GM19438 (cell line): ENCODE data around the gene INPP5A.
"Not testable (repeated sequence)": the region's sequence is repeated elsewhere in the genome, so short reads cannot be mapped to it uniquely, and the experiment has no call there.

Experiments
- ATAC-seq: cut with Tn5 transposase; IDR thresholded peaks from one replicate; pipeline ENCODE4 v1.9.1; 2021; ENCODE audit warnings: low read depth; ENCODE audit not compliant: unreplicated experiment

Gene INPP5A

DNA sequence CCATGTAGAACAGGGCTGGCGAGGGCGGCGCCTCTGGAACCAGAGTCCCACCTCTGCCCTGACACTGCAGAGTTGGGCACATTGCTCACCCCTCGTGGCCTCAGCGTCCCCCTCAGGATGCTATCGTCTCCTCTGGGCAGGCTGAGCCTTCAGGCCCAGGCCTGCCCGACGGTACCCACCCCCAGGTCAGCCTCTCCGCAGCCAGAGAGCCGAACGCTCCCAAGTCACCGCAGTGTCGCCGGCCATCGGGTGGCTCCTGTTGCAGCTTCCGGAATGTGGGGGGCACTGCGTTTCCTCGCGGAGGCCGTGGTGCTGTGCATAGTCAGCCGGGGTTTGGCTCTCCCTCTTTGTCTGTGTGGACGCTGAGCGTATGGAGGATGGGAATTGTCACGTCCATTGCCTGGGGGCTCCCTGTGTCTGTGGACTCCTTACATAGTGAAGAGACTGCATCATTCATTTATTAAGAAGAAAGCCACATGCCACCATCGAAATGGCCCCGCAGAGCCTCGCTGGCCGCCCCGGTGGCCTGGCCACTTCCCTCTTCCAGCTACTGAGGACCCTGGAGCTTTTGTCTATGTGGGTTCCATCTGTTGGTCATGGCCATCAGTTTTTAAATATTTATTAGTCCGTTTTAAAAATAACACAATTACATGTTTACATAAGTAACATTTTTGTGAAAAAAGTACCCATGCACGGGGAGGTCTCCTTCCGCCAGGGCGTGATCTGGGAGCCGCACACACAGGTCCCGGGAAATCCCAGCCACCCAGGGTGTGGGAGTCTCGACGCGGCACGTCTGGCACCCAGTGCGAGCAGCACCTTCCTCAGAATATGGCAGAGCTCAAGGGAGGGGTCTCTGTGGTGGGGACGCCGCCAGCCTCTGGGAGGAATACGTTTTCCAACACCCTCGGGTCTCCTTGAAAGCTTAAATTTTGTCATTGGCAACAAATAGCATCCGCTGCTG is 232.8 kb downstream of the INPP5A start:
- ATAC-seq: no peak

DNA sequence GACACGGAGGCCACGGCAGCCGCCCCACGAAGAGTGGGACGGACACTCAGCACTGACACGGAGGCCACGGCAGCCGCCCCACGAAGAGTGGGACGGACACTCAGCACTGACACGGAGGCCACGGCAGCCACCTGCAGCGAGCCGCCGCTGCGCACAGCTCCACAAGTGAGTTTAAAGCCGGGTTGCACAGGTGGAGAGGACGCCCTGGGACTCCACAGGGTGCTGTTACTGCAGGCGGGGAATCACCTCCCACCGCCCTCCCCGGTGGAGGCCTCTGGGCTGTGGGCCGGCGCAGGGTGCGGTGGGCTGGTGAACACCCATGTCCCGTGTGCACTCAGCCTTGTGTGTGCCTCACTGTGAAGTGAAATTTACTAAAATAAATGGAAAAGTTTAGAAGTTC is 235.2 kb downstream of the INPP5A start:
- ATAC-seq: not testable (repeated sequence)

DNA sequence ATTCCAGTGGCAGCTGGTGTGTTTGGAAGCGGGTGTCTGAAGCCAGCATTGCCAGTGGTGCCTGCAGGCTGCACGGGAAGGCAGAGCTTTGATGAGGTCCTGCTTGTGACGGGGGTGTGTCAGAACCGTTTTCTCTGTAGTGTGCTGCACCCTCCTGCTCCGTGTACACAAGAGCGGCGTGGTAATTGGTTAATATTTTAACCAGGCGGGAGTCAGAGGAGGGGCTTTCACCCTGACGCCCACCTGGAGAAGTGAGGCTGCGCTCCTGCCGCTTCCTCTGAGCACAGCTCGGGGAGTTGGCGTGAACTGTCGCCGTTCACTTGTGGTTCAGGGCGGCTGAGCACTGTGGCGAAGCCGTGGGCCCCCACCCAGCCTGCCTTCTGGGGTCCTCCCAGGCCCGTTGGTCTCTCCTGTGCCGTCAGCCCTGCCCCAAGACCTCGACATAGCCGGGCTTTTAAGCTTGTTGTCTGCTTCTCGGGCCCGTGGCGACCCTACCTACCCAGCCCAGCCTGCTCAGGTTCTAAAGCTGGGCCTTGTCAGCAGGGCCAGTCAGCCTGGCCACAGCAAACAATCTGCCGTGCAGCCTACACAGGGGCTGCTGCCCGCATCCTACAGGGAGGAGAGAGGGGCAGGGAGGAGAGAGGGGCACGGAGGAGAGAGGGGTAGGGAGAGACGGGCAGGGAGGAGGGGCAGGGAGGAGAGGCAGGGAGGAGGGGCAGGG is 236.8 kb downstream of the INPP5A start:
- ATAC-seq: no peak

DNA sequence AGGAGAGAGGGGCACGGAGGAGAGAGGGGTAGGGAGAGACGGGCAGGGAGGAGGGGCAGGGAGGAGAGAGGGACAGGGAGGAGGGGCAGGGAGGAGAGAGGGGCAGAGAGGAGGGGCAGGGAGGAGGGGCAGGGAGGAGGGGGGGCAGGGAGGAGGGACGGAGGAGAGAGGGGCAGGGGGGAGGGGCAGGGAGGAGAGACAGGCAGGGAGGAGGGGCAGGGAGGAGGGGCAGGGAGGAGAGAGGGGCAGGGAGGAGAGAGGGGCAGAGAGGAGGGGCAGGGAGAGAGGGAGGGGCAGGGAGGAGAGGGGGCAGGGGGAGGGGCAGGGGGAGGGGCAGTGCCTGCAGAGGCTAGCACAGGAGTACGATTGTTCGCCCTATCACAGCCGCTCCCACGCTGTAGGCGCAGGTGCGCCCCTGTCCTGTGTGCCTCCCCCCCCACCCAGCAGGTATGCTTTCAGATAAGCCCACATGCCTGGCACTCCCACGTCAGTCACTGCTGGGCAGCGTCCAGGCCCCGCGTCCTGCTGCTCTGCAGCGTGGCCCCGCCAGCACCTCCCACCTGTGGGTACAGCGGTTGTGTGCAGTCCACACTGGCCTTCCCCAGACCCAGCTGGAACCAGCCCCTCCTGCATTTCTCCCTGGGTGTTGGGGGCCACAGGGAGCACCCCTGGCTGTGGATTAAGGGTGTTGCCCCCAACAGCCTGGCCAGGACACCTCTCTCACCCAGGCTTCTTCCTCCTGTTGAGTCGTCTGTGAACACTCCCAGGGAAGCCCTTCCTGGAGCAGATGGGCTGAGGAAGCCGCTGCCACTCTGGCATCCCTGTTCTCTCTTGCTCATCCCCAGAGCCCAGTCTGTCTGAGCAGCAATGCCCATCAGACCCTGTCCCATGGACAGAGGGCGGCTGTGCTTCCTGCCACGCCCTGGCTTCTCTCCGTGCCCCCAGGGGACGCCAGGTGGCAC is 237.6 kb downstream of the INPP5A start:
- ATAC-seq: no peak

DNA sequence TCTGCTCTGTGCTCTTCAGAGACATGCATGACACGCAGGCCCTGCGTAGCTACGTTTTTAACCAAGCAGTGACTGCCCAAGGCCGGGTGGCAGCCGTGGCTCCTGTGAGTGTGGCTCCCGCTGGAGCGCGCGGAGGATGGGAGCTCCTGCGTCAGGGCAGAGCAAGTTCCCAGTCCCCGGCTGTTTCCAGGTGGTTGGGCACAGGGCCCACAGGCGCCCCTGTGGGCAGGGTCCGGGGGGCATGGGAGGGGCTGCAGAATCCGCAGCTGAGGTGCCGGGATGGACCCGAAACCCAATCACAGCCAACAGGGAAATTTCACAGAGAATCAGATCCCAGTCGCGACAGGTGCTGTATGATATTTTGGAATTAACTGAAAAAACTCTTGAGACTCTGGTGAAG is 238.6 kb downstream of the INPP5A start:
- no peak for ATAC-seq

DNA sequence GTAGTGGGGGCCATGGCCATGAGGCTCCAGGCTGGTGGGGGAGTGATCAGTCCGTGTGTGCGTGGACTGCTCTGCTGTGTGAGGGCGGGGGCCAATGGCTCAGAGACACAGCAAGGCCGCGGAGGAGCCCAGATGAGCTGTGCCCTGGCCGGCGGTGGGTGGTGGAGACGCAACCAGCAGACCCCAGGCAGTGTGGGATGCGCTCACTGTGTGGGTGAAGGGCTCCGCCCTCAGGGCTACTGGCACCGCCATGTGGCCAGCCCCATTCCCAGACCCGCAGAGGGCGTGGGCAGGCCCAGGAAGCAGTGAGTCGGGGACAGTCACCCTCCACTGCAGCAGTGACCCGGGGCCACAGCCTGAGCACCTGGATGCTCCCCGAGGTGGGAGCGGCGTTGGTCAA is 239.2 kb downstream of the INPP5A start:
- ATAC-seq: no peak

DNA sequence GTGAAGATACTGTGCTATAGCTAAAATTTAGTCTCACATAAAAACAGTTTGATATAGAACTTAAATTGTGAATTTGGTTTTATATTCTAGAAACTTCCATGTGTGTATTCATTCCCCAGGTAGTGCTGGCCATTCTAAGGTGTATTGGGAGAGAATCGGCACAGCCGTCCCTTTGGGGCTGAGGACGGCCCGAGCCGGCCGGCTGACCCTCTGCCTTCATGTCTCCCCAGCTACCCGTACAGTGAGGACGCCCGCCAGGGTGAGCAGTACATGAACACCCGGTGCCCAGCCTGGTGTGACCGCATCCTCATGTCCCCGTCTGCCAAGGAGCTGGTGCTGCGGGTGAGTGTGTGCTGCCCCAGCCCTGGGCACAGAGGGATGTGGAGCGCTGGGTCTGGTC is 239.9 kb downstream of the INPP5A start:
- ATAC-seq: no peak

DNA sequence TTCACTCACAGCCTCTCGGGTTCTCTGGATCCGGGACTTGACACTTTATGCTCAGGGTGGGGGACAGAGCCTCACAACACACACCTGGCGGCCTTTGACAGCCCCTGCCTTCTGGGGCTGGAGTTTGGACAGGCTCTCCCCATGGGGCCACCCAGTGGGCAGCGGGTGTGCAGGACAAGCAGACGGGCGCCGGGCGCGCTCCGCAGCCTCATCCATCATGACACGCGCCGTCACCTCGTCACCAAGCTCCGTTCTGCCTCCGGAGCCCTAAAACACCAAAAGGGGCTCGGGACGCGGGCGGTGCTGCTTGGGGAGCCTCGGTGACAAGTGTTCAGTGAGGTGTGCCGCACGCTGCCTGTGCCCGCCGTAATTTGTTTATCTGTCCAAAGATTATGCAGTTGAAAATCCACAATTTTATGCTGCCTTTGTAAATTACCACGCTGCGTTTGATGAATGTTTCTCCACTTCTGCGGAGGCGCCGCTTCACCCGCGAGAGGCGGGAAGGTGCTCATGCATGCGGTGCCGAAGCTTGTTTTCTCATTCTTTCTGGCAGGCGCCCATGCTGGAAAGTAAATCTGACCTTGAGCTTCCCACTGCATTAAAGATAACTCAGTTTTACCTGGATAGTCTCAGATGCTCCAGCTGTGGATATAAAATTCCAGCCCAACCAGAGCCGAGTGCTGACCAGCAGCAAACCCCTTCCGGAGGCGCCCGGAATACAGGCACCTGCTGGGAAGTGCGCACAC is 242.1 kb downstream of the INPP5A start:
- no peak for ATAC-seq

DNA sequence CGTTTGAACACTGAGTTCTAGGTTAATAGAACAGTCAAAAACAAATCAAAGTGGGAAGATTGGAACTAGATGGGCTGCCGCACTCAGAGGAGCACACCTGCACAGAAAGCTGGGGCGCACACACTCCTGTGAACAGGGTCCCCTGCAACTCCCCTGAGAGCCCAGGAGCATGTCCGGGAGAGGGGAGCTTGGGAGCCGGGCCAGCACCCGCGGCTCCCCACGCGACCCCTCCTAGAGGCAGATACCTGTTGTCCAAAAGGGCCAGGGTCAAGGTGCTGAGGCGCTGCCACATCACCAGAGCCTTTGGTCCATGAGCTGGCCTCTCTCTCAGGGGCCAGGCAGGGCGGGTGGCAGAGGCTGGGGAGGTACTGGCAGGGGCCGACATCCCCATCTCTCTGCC is 242.8 kb downstream of the INPP5A start:
- no peak for ATAC-seq

DNA sequence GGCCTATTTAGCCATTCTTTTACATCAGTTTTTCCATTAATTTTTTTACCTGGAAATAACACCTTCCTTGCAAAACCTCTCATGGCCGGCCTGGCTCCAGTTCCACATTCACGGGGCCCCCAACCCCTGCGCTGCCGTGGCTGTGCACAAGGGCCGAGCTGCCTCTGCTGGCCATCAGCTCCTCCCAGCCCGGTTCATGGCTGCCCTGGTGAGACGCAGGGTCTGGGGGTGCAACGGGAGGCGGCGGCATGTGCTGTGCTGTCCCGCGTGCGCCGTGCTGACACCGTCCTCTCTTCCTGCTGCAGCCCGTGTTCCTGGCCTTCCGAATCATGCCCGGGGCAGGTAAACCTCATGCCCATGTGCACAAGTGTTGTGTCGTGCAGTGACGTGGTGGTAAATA is 244.0 kb downstream of the INPP5A start:
- no peak for ATAC-seq

DNA sequence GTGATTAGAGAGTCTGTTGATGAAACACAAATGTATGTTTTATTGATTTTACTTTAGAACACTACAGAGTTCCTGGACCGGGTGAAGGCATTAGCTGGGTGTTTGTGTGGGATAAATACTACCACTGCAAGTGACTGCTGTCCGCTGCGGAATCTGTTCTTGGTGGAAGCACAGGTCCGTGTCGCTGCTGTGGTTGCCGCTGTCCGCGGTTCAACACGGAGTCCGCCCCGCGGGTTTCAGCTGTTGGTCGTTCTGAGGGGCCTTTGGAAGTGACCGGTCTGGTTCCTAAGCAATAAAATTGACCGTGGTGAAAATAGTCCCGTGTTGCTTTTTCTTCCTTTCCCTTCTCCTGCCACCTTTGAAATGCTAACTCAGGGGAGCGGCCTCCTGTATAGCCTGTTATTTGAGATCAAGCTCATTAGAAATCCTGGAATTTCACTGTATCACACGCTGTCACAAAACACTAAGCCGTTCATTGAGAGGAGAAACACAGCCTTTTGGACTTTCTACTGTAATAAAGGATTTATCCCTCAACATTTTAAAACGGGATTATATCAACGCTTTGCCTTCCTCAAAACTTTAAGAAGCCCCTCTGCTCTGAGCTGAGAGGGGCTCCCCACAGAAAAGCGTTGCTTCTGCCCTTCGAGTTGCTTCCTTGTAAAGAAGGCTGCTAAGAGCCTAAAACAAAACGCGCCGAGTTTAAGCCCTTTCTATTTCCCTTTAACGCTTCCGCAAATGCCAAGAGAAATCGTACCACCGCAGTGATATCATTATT is 245.8 kb downstream of the INPP5A start:
- no peak for ATAC-seq

DNA sequence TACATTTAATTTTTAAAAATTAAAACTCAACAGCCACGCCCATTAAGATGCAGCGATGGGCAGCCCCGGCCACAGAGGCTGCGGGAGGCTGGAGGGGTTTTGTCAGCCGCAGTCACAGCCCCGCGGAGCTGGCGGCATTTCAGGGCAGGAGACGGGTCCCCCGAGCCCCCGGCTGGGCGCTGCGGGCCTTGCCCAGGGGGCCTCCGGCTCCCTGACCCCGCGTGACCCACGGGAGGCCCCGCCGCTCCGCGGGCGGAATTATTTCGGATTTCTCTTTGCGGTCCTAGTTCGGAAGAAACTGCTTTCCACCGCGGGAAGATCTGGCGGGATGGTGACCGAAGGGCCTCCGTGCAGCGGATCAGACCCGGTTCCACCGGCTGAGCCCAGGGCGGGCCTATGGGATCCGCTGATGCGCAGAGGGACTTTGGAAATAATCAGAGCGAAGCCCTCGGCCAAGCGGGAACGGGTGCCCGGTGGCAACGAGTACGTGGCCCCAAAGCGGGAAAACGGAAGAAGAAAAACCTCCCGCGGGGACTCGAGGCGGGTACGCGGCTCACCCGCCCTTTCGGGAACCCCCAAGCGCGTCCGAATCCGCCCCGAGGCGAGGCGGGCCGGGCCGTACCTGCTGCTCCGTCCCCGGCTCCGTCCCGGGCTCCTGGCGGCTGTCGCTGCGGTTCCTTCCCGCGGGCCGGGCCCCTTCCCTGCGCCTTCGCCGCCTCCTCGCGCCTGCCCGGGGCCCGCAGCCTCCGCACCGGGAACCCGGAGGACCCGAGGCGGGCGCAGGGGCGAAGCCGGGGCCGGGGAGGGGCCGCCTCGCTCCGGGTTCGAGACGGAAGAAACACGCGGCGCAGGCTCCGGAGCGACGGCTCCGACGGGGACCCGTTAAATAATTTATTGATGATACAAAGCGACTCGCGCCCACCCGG is 246.6 kb downstream of the INPP5A start:
- no peak for ATAC-seq

DNA sequence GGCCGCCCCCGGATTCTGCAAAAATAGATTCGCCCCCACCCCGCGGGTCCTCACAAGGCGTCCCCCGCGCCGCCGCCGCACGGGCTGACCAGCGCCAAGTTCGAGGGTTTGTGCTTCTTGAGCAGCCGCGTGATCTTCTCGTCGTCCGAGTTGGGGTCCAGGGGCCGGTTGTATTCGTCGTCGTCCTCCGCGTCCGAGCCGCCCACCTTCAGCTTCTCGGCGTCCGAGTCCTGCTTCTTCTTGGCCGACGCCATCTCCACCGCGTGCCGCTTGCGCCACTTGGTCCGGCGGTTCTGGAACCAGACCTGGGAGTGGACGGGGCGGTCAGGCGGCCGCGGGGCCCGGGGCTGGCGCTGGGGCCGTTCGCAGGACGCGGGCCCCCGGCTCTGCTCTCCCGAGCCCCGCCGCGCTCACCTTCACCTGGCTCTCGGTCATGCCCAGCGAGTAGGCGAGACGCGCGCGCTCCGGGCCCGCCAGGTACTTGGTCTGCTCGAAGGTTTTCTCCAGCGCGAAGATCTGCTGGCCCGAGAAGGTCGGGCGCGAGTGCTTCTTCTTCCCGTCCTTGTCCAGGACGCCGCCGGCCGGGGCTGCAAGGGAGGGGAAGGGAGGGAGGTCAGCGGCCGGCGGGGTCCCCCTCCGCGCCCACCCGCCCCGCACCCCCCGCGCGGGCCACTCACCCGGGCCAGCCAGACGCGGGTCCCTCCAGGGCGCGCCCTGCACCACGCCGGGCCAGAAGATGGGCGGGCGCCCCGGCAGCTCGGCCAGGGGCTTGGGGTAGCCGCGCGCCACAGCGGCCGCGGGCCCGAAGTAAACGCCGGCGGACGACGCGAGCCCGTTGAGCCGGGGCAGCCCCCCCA is 247.5 kb downstream of the INPP5A start:
- ATAC-seq: no peak

DNA sequence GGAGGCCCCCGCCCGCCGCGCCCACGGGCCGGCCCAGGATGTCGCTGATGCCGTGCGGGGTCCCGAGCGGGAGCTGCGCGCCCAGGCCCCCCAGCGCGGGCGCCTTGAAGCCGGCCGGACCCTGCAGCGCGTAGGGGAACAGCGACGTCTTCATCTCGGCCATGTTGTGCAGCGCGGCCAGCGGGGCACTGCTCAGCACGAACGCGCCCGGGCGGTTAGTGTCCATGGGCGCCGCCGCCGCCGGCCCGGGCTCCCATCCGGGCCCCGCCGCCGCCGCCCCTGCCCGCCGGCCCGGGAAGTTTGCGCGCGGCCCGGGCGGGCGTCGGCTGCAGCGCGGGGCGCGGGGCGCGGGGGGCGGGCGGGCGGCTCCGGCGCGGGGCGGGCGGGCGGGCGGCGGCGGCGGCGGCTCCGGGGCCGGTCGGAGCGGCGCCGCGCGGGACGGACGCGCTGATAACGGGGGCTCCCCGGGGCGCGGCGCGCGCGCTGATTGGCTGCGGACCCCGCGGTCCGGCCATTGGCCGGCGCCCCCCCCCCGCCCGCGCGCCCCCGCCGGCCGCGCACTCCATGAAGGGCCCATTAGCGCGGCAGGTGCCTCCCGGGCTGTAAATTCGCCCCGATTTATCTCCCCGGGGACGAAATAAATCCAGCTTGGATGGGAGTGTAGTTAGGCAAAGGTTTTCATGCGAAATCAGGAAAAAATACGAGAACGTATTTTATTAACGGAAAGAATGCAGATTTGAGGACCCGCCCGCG is 248.3 kb downstream of the INPP5A start, which contains the start of gene NKX6-2:
Gene NKX6-2 (minus strand): TSS at position 425 of the 753 bp plus-strand sequence. CDS start 199 bp downstream, at position 226.
- ATAC-seq: no peak

DNA sequence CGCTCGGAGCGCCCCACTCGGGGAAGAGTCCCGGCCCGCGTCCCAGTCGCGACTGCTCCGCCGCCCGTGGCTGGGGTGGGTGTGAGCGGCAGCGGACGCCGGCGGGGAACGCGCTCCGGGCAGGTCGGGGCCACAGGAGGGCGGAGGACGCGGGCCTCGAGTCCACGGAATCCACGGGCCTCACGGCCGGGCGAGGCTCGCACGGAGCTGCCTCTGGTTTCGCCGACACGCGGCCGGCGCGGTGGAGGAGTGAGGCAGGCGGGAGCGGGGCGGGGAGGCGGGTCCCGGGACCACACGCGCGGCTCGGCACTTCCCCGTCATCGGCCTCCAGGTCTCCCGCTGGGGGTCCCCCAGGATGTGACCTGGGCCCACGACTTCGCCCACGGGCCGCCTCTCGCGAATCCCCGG is 248.9 kb downstream of the INPP5A start:
- no peak for ATAC-seq

DNA sequence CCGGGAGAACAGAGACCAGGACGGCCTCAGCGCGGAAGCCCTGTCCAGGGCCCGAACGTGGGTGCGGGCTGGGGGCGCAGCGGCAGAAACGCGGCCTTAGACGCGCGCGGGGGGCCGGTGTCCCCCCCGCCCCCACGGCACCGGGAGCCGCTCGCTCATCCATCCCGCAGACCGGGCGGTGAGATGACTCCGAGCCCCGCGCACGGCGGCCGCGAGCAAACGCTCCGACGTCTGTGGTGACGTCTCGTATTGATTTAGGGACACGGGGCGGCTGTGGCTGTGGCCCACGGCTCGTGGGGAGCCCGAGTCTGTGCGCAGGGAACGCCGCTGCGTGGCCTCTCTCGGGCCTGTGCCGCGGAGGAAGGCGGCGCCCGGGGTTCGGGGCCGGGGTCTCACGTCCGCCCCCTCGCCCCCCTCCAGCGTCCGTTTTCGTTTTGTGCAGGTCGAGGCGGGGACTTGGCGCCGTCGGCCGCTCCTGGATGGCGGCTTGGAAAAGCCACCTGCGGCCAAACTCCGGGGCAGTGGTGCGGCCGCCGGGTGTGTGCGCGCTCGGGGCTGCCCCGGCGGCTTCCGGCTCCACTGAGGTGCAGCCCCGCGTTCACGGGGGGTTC is 249.4 kb downstream of the INPP5A start:
- no peak for ATAC-seq
